ENCODE results near the gene SYNGR3. TPM values are rescaled to one million over a fixed set of nuclear protein-coding genes. Genes with fewer than 3 reads are reported as not detected.

SYNGR3 gene
- total RNA-seq, 1 donor from 2014 or later: 6.0 TPM

DNA sequence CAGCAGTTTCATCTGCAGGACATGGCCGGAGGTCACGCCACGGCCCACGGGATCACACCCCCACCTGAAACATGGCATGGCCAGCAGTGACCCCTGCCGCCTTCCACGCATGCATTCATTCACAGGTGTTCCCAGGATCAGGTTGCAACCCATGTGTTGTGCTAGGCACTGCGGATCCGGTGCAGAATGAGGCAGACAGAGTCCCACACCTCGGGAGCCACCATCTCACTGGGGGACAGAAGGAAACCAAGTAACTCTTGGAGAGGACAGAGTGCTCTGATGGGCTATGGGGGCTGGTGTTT lies 42.5 kb upstream of the SYNGR3 start:
- H3K9me3 Mint-ChIP-seq (ENCODE audit: unreplicated experiment): no peaks in the 10 kb centered on the region
- no peak overlapping the region for H3K9ac ChIP-seq (ENCODE audit: low read length)
- no peak overlapping the region for H3K4me3 ChIP-seq (ENCODE audit: insufficient read depth, low read depth, low read length)
- peaks cover 4% of the 10 kb centered on the region for H3K27me3 Mint-ChIP-seq (ENCODE audit: low read depth, unreplicated experiment)
- DNase-seq (ENCODE audit: low read depth): no peak
- FAIRE-seq: no peak
- H3K27me3 ChIP-seq (ENCODE audit: insufficient read depth, low read length): no peaks in the 10 kb centered on the region
- no peaks in the 10 kb centered on the region for H3K9me3 ChIP-seq (ENCODE audit: insufficient read depth, low read depth, low read length)
- peaks cover under 1% of the 10 kb centered on the region for H4K20me1 ChIP-seq (ENCODE audit: insufficient read depth, low read length)
- peaks cover 5% of the 10 kb centered on the region for H3K79me2 ChIP-seq (ENCODE audit: insufficient read depth, low read length)
- TF ChIP-seq CTCF (IDR thresholded peaks at IDR 0.05; ENCODE audit: insufficient read depth, low read depth, low read length) (no peak), EZH2 (IDR thresholded peaks at IDR 0.05; ENCODE audit: insufficient read depth, low read length) (no peak)
- no peak overlapping the region for H3K4me3 Mint-ChIP-seq (ENCODE audit: unreplicated experiment)
- no peak overlapping the region for H3K27ac Mint-ChIP-seq (ENCODE audit: unreplicated experiment)
- H2AFZ ChIP-seq (ENCODE audit: low read depth, low read length): no peak overlapping the region
- no peak overlapping the region for H3K4me2 ChIP-seq (ENCODE audit: low read length)
- no peaks in the 10 kb centered on the region for H3K36me3 ChIP-seq (ENCODE audit: insufficient read depth, low read length)
- no peaks in the 10 kb centered on the region for H3K4me1 Mint-ChIP-seq (ENCODE audit: low read depth, unreplicated experiment)
- H3K4me1 ChIP-seq (ENCODE audit: insufficient read depth, low read length): peaks cover 3% of the 10 kb centered on the region
- H3K36me3 Mint-ChIP-seq (ENCODE audit: low read depth, unreplicated experiment): no peaks in the 10 kb centered on the region
- H3K27ac ChIP-seq (ENCODE audit: low read depth, low read length): no peak overlapping the region

DNA sequence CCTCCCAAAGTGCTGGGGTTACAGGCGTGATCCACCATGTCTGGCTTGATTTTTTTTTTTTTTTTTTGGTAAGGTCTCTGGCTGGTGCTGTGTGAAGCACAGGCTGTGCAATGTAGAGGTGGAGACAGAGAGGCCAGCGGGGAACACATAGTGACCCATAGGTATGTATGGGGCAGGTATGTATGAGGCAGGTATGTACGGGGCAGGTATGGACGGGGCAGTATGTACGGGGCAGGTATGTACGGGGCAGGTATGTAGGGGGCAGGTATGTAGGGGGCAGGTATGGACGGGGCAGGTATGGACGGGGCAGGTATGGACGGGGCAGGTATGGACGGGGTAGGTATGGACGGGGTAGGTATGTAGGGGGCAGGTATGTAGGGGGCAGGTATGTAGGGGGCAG lies 40.3 kb upstream of the SYNGR3 start:
- no peaks in the 10 kb centered on the region for H3K4me1 ChIP-seq (ENCODE audit: insufficient read depth, low read length)
- H3K9me3 Mint-ChIP-seq (ENCODE audit: unreplicated experiment): no peaks in the 10 kb centered on the region
- TF ChIP-seq EZH2 (IDR thresholded peaks at IDR 0.05; ENCODE audit: insufficient read depth, low read length) (no peak), CTCF (IDR thresholded peaks at IDR 0.05; ENCODE audit: insufficient read depth, low read depth, low read length) (no peak)

DNA sequence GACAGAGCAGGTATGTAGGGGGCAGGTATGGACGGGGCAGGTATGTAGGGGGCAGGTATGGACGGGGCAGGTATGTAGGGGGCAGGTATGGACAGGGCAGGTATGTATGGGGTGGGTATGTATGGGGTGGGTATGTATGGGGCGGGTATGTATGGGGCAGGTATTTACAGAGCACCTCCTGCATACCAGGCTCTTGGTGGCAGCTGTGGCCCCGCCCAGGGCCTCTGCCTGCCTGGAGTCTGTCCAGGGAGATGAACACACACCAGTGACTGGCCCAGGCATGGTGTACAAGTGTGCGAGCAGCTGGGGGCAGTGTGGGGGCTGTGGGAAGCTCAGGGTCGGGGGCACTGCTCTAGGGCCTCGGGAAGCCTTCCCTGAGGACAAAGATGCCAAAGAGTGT lies 39.7 kb upstream of the SYNGR3 start:
- H3K36me3 Mint-ChIP-seq (ENCODE audit: low read depth, unreplicated experiment): no peaks in the 10 kb centered on the region
- Histone ChIP-seq H2AFZ (ENCODE audit: low read depth, low read length) (no peak overlapping the region), H3K27ac (ENCODE audit: low read depth, low read length) (no peak overlapping the region), H3K4me3 (ENCODE audit: insufficient read depth, low read depth, low read length) (no peak overlapping the region), H3K79me2 (ENCODE audit: insufficient read depth, low read length) (no peaks in the 10 kb centered on the region), H3K9ac (ENCODE audit: low read length) (no peak overlapping the region), H3K4me1 (ENCODE audit: insufficient read depth, low read length) (no peaks in the 10 kb centered on the region), H4K20me1 (ENCODE audit: insufficient read depth, low read length) (no peaks in the 10 kb centered on the region), H3K27me3 (ENCODE audit: insufficient read depth, low read length) (no peaks in the 10 kb centered on the region), H3K36me3 (ENCODE audit: insufficient read depth, low read length) (no peaks in the 10 kb centered on the region), H3K4me2 (ENCODE audit: low read length) (no peak overlapping the region), H3K9me3 (ENCODE audit: insufficient read depth, low read depth, low read length) (no peaks in the 10 kb centered on the region)
- TF ChIP-seq CTCF (IDR thresholded peaks at IDR 0.05; ENCODE audit: insufficient read depth, low read depth, low read length) (no peak), EZH2 (IDR thresholded peaks at IDR 0.05; ENCODE audit: insufficient read depth, low read length) (no peak)
- DNase-seq (ENCODE audit: low read depth) (no peak), FAIRE-seq (no peak)
- no peak overlapping the region for H3K4me3 Mint-ChIP-seq (ENCODE audit: unreplicated experiment)
- H3K9me3 Mint-ChIP-seq (ENCODE audit: unreplicated experiment): no peaks in the 10 kb centered on the region
- H3K4me1 Mint-ChIP-seq (ENCODE audit: low read depth, unreplicated experiment): no peaks in the 10 kb centered on the region
- peaks cover 4% of the 10 kb centered on the region for H3K27me3 Mint-ChIP-seq (ENCODE audit: low read depth, unreplicated experiment)
- no peak overlapping the region for H3K27ac Mint-ChIP-seq (ENCODE audit: unreplicated experiment)

More for the DNA sequence above, 40.3 kb upstream of the SYNGR3 start:
- FAIRE-seq: no peak
- Histone ChIP-seq H3K79me2 (ENCODE audit: insufficient read depth, low read length) (no peaks in the 10 kb centered on the region), H3K27ac (ENCODE audit: low read depth, low read length) (no peak overlapping the region), H4K20me1 (ENCODE audit: insufficient read depth, low read length) (no peaks in the 10 kb centered on the region), H3K9me3 (ENCODE audit: insufficient read depth, low read depth, low read length) (no peaks in the 10 kb centered on the region), H3K36me3 (ENCODE audit: insufficient read depth, low read length) (no peaks in the 10 kb centered on the region), H3K9ac (ENCODE audit: low read length) (no peak overlapping the region), H3K27me3 (ENCODE audit: insufficient read depth, low read length) (no peaks in the 10 kb centered on the region), H3K4me3 (ENCODE audit: insufficient read depth, low read depth, low read length) (no peak overlapping the region), H2AFZ (ENCODE audit: low read depth, low read length) (no peak overlapping the region), H3K4me2 (ENCODE audit: low read length) (no peak overlapping the region)
- no peak overlapping the region for H3K4me3 Mint-ChIP-seq (ENCODE audit: unreplicated experiment)
- no peaks in the 10 kb centered on the region for H3K36me3 Mint-ChIP-seq (ENCODE audit: low read depth, unreplicated experiment)
- H3K27me3 Mint-ChIP-seq (ENCODE audit: low read depth, unreplicated experiment): peaks cover 4% of the 10 kb centered on the region
- no peak overlapping the region for H3K27ac Mint-ChIP-seq (ENCODE audit: unreplicated experiment)
- no peak for DNase-seq (ENCODE audit: low read depth)
- H3K4me1 Mint-ChIP-seq (ENCODE audit: low read depth, unreplicated experiment): no peaks in the 10 kb centered on the region
